GM13976 (cell line): ENCODE results near the gene GIPC1.
"Not testable (repeated sequence)": the region's sequence is repeated elsewhere in the genome, so short reads cannot be mapped to it uniquely, and the experiment has no call there.

Source experiments
- DNase-seq: peaks from one replicate; pipeline ENCODE4 v3.0.0; 2012; ENCODE audit warnings: low spot score
- in situ Hi-C: fragments of 300-500 bp; cut with MboI; formaldehyde crosslinking; loops from one replicate; pipeline ENCODE4 v1.12.0; 2022; ENCODE audit warnings: low sequenced_read_pairs, mixed read lengths, inconsistent platforms; ENCODE audit not compliant: unreplicated experiment
- TF ChIP-seq, protein P1 (sequence below): IDR thresholded peaks from 2 replicates; pipeline ENCODE4 v1.5.1; 2012; ENCODE audit warnings: borderline replicate concordance, mild to moderate bottlenecking; ENCODE audit not compliant: insufficient read depth; ENCODE audit errors: extremely low read depth, missing control alignments, control extremely low read depth

GIPC1 gene

DNA sequence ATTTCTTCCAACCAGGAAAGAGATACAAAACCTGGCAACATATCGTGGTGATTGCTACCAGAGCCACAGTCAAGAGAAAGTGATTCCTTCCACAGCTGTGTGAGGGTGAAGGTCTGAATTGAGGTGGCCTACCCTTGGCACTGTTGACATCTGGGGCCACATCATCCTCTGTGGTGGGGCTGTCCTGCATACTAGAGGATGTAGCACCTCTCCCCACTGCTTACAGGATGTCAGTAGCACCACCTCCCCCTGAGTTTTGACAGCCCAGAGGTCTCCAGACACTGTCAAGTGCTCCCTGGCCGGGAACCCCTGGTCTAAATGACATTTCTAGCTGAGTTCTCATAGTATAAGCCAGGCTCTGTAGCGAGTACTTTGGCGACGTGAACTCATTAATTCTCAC is 36.2 kb downstream of the GIPC1 start:
- DNase-seq = no peak
- in situ Hi-C loops = no loop called here
- TF ChIP-seq, protein P1, sequence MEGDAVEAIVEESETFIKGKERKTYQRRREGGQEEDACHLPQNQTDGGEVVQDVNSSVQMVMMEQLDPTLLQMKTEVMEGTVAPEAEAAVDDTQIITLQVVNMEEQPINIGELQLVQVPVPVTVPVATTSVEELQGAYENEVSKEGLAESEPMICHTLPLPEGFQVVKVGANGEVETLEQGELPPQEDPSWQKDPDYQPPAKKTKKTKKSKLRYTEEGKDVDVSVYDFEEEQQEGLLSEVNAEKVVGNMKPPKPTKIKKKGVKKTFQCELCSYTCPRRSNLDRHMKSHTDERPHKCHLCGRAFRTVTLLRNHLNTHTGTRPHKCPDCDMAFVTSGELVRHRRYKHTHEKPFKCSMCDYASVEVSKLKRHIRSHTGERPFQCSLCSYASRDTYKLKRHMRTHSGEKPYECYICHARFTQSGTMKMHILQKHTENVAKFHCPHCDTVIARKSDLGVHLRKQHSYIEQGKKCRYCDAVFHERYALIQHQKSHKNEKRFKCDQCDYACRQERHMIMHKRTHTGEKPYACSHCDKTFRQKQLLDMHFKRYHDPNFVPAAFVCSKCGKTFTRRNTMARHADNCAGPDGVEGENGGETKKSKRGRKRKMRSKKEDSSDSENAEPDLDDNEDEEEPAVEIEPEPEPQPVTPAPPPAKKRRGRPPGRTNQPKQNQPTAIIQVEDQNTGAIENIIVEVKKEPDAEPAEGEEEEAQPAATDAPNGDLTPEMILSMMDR = no peak

DNA sequence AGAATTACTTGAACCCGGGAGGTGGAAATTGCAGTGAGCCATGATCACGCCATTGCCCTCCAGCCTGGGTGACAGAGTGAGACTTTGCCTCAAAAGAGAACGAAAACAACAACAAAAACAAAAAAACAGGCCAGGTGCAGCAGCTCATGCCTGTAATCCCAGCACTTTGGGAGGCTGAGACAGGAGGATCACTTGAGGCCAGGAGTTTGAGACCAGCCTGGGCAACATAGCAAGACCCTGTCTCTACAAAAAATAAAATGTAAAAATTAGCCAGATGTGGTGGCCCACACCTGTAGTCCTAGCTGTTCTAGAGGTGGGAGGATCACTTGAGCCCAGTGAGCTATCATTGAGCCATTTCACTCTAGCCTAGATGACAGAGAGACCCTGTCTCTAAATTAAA is 43.6 kb downstream of the GIPC1 start:
- DNase-seq, in situ Hi-C loops: not testable (repeated sequence)

- no peak for DNase-seq
- in situ Hi-C loops = no loop called here
- TF ChIP-seq, protein P1 = no peak
Observed at GRCh38 chr19:14450876-14451275, 45.1 kb downstream of the GIPC1 start.

DNA sequence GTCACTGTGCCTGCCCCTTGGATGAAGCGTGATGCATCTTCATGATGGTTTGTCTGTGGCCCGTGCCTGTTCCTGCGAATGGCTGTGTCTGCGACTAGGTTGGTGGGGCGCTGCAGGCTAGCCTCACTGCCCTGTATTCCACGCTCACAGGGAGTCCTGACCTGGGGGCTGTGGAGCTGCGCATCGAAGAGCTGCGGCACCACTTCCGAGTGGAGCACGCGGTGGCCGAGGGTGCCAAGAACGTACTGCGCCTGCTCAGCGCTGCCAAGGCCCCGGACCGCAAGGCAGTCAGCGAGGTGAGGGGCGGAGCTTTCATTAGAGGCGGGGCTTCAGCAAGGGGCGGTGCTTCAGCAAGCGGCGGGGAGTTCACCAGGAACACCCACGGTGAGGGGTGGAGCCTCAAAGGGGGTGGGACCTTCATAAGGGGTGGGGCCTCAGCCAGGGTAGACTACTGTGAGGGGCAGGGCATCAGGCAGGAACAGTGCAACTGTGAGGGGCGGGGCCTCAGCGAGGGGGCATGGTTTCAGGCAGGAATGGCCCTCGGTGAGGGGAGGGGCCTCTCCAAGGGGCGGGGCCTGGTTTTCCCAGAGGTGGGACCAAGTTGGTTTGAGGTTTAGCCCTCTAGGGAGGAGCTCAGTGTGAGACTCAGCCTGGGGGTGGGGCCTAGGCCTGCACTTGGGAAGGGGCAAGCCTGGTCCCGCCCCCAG is 45.6 kb downstream of the GIPC1 start:
- in situ Hi-C loops = no loop called here
- TF ChIP-seq, protein P1 = no peak
- DNase-seq = peak; percentile 83

GRCh38 chr19:14449321-14449720 is 46.6 kb downstream of the GIPC1 start:
- in situ Hi-C loops = no loop called here
- DNase-seq = no peak
- TF ChIP-seq, protein P1 = no peak

GRCh38 chr19:14446336-14447036 is 49.4 kb downstream of the GIPC1 start:
- TF ChIP-seq, protein P1 = no peak
- in situ Hi-C loops = no loop called here
- no peak for DNase-seq

DNA sequence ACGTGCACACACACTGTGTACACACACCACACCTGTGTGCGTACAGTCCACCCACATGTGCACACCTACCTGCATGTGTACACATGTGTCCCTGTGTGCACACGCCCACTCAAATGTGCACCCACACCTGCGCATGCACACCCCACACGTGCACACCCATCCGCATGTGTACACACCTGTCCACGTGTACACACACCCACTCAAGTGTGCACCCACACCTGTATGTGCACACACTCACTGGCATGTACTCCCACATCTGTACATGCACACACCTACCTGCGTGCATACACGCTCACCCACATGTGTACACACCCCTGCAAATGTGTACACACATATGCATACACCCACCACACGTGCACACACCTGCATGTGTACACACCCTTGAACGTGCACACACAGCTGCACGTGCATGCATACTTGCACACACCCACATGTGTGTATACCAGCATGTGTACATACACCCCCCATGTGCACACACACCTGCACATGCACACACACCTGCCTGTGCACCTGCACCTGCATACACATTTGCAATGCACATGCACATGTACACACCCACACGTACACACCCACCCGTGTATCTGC is 52.2 kb downstream of the GIPC1 start:
- no peak for DNase-seq
- TF ChIP-seq, protein P1 = no peak
- in situ Hi-C loops = no loop called here
